Hepatocyte (in vitro differentiated cells): ENCODE measurements around the gene PTDSS2.

ENCODE experiments used
- EZH2 ChIP-seq: fragments of 200-600 bp; sonication (generic); IDR thresholded peaks from 2 replicates; pipeline ENCODE4 v1.6.1; 2016; ENCODE audit warnings: antibody characterized with exemption, mild to moderate bottlenecking, borderline replicate concordance
- EZH2phosphoT487 ChIP-seq: fragments of 200-600 bp; sonication (generic); IDR thresholded peaks from one replicate; pipeline ENCODE4 v1.6.1; 2018; ENCODE audit warnings: antibody characterized with exemption, mild to moderate bottlenecking, low read depth, moderate library complexity; ENCODE audit not compliant: unreplicated experiment, severe bottlenecking
- TF ChIP-seq, protein P1 (sequence below): fragments of 200-600 bp; sonication (generic); IDR thresholded peaks from 2 replicates; pipeline ENCODE4 v1.5.1; 2016; ENCODE audit warnings: antibody characterized with exemption, mild to moderate bottlenecking; ENCODE audit not compliant: poor library complexity

DNA sequence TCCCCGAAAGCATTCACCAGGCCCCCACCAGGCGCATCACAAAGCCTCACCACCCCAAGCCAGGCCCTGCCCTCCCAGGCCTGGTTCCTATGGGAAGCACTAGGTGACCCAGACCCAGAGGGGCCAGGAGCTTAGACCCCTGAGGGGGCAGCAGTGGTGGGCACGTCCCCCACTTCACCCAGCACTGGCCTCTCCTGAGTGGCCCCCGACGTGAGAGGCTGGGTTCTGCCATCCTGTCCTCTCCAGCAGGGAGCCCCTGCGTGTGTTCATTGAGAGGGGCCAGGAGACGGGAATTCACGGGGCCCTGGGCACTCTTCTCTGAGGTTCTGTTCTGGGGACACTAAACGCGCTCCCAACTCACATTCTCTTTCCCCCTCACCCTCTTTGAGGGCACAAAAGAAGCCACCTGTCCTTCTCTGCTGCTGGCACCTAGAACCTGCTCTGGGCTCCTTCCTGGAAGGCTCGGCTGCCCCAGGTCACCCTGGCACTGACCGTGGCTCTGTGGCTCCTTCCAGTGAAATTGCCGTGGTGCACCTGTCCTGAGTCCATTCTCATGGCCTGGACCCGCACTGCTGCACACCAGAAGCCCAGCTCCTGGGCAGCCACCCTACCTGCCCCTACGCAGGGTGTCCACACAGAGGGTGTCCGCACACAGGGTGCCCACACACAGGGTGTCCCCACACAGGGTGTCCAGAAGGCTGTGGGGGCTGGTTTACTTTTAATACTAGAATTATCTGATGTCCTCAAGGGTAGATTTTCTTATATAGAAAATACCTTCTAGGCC lies 12.2 kb downstream of the PTDSS2 start:
- TF ChIP-seq, protein P1, sequence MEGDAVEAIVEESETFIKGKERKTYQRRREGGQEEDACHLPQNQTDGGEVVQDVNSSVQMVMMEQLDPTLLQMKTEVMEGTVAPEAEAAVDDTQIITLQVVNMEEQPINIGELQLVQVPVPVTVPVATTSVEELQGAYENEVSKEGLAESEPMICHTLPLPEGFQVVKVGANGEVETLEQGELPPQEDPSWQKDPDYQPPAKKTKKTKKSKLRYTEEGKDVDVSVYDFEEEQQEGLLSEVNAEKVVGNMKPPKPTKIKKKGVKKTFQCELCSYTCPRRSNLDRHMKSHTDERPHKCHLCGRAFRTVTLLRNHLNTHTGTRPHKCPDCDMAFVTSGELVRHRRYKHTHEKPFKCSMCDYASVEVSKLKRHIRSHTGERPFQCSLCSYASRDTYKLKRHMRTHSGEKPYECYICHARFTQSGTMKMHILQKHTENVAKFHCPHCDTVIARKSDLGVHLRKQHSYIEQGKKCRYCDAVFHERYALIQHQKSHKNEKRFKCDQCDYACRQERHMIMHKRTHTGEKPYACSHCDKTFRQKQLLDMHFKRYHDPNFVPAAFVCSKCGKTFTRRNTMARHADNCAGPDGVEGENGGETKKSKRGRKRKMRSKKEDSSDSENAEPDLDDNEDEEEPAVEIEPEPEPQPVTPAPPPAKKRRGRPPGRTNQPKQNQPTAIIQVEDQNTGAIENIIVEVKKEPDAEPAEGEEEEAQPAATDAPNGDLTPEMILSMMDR: no peak
- no peak for TF ChIP-seq EZH2
- TF ChIP-seq EZH2phosphoT487: no peak
